Peyer's patch (tissue), 4 donors: Measurements from ENCODE around the gene RAB11FIP4.

Experiments used
- CTCF ChIP-seq, 6 experiments: fragments of 450-650 bp in 4 of 6; fragments of 200-600 bp in 2 of 6; sonication (generic) in 1 of 6; IDR thresholded peaks; one replicate each; pipeline ENCODE4 v1.5.1; 2017 to 2019; ENCODE audit warnings: antibody characterized with exemption in 6 of 6, mild to moderate bottlenecking in 3 of 6, moderate library complexity in 1 of 6
- POLR2A ChIP-seq, 2 donors: fragments of 450-650 bp; IDR thresholded peaks; one replicate each; pipeline ENCODE4 v1.5.1; 2017; ENCODE audit warnings: antibody characterized with exemption in 2 of 2, mild to moderate bottlenecking in 2 of 2, moderate library complexity in 2 of 2

DNA sequence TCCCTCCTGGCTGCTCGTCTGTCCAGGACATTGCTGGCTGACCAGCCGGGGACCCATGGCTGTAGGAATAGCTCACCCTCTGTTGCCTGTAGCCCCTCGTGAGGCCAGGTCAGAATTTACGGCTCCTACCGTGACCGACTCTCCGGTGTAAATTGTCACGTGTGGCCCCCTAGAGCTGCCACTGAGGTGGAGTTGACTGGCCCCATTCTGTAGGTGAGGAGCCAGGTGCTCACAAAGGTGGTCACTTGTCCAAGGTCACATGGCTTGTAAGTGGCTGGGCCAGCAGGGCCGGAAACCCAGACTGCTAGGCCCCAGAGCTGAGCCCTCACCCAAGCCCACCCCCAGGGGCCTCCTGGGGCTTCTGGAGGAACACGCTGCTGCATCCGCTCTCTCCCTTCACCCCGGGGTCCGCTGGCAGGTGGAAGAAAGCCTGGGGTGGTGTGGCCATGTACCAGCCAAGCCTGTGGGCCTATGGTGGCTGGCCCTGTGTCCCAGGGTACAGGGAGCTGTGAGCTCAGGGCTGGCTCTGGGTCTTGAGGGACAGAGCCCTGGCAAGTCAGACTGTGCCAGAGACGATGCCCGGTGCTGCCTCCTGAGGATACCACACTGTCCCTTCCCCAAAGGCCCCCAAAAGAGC lies 120.7 kb downstream of the RAB11FIP4 start:
- TF ChIP-seq CTCF (IDR thresholded peaks at IDR 0.05) = no peak
- no peak for TF ChIP-seq POLR2A (IDR thresholded peaks at IDR 0.05)
